Stimulated activated CD8-positive, alpha-beta memory T cell treated with anti-CD3 and anti-CD28 coated beads, Interleukin-12 subunit alpha, Interleukin-12 subunit beta, amount 100 ng/mL, for 4 hours (primary cell): ENCODE measurements around the gene LMBRD2.
"Not testable (repeated sequence)": the region's sequence is repeated elsewhere in the genome, so short reads cannot be mapped to it uniquely, and the experiment has no call there.

Source experiments
- DNase-seq: peaks from one replicate; pipeline ENCODE4 v3.0.0-alpha.2; 2020; ENCODE audit warnings: low read depth

Gene LMBRD2

DNA sequence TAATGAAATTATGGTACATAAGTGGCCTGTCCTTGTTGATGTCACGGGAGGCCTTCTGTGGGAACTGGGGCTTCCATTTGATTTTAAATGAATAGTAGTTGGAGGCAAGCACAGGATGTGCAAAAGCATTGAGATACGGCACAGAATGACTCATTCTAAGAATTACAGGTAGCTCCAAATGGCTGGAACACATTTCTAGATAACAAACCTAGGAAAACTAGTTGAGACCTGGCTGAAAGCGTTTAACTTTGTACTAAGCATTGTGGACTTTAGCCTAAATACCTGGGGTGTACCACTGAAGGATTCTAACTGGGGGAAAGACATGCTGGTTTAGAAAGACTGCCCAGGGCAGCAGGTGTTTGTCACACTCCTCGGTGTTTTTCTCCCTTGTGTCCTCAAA, 9.7 kb upstream of the LMBRD2 start:
- DNase-seq, result no peak

DNA sequence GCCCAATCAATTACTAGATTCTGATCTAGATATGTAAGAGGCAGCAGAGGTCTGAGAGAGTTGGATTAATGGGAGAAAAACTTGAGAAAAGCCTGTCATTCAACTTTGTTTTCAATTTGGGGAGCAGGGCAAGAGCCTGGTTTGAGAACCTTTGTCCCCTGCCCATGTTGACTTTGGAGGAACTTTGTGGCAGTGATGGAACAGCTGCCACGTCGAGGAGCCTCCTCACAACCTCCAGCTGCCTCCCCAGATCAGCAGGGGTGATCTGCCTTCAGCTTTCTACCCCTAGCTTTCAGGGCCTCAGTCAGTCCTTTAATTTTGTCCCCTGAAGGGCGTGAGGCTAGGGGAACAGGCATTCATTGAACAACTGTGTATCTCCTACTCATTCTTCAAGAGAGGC, 8.9 kb upstream of the LMBRD2 start:
- DNase-seq, result no peak

DNA sequence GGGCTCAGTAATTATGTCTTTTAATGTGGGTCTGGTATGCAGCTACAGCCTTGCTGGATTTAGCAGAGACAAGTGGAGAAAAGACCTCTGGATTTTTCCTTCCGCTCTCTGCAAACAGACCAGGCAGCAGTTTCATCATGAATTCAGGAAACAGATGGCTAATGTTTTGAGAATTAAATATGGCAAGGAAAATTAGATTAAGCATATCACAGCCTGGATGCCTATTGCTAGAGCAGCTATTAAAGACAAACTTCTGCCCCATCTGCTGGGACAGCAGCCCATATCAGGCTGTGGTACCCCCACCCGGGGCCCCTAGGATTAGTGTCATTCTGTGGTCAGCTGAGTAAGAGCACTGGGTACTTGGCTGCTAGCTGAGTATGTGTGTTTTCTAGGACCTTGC, 6.5 kb upstream of the LMBRD2 start:
- DNase-seq, result no peak

DNA sequence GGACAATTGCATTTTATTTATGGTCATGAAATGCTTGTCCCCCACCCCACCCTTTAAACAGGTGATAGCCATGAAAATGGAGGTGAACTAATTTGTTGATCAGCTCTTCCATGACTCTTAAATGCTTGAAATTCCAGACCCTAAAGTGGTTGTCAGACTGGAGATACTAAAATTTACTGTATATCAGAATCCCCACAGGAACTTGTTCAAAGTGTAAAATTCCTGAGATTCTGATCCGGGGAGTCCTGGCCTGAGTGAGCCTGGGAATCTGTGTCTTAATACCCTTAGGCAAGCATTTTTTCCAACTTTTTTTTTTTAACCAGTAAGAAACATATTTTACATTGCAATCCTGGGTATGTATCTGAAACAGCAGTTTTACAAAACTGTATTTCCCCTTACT, 4.9 kb upstream of the LMBRD2 start:
- DNase-seq, result no peak

DNA sequence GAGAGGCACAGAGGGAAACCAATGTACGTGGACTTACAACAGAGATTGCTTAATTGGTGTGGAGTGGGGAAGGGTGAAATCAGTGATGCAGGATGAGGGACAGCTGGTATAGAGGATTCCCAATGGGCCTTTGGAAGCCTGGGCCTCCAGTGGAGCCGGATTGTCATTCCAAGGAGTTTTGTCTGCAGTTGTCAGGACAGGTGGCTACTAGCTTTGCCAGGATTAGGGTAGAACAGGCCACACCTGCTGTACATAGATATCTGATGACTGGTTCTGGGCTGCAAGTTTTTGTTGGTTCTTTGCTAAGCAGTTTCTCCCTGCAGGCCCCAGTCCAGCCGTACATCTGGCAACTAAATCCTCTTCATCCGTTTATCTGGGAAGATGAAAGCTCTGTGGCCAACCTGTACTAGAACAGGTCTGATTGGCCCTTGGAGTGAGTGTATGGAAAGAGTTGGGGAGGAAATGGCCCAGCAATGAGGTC, 4.5 kb upstream of the LMBRD2 start:
- no peak for DNase-seq

DNA sequence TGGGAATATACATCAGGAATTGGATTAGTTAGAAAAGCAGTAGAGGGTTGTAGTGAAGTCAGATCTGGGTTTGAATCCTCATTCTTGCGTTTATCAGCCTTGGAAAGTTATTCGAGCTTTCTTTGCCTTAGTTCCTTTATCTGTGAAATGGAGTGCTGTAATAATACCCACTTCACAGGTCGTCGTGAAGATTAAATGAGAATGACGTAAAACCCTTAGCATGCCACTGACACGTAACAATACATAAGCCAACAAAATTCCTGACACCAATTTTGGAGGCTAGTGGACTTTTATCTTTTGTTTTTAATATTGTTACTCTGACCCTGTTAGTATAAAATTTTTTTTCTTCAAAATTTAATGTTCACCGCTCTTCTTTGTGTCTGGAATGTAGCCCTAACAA, 3.6 kb upstream of the LMBRD2 start:
- DNase-seq, result no peak

DNA sequence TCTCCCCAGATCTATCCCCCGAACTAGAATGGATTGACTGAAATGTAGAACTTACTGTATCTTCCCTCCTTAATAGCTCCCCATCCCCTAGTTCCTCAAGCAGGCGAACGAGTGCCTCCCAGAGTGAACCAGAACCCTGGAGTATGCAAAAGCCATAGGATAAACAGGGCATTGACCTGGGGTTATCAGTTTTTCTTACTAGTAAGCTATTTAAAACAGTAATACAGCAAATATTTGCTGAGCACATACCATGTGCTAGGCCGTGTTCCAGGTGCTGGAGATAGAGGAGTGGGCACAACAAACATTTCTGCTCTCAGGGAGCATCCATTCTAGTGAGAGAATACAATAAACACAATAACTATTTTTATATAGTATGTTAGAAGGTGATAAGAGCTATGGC, 2.0 kb upstream of the LMBRD2 start:
- DNase-seq, result no peak

DNA sequence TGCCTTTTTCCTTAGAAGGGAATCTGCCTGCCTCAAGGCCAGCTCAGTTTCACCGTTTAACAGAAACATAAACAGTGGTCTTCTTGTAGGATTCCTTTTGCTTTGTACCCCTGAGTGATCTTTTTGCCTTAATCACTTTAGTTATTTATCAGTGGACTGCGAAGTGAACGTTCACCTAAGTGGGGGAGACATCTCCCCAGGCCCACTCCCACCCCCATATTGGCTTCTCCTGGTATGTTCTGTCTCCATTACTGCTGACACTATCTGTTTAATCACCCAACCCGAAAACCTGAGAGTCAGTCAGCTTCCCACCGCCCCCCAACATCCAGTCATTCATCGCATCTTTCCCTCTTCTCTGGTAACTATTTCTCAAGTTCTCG, 1.6 kb upstream of the LMBRD2 start:
- DNase-seq, result no peak

DNA sequence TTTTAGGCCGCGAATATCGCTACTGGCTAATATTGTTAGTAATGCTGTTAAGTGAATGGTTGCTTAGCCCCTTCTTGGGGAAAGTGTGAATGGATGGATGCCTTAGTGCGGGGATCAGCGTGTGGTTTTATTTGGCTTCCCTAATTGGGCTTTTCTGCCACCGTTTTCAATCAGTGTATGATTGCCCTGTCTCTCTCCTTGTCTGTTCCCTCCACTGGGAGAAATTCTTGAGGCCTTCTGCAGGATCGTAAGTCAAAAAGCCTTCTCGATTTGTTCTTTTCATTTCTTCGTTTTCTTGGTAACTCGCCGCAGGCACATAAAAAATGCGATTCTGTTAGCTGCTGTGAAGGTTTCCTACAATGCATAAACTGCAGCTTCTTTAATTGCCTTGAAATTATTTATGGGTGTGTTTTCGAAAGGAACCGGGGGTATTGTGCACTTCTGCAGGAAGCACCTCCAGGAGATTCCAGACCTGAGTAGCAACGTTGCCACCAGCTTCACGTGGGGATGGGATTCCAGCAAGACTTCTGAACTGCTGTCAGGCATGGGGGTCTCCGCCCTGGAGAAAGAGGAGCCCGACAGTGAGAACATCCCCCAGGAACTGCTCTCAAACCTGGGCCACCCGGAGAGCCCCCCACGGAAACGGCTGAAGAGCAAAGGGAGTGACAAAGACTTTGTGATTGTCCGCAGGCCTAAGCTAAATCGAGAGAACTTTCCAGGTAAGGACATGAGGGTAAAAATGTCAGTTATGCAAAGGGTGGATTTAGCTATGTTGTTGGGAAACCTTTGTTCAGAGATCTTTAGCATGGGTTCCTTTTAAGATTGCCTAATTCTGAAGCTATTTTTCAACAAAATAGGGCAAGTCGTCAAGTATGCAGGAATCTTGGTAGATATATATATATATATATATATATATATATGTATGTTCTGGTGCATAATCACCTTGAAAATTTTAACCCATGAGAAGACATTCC, 924 bp upstream of the LMBRD2 start:
- no peak for DNase-seq

DNA sequence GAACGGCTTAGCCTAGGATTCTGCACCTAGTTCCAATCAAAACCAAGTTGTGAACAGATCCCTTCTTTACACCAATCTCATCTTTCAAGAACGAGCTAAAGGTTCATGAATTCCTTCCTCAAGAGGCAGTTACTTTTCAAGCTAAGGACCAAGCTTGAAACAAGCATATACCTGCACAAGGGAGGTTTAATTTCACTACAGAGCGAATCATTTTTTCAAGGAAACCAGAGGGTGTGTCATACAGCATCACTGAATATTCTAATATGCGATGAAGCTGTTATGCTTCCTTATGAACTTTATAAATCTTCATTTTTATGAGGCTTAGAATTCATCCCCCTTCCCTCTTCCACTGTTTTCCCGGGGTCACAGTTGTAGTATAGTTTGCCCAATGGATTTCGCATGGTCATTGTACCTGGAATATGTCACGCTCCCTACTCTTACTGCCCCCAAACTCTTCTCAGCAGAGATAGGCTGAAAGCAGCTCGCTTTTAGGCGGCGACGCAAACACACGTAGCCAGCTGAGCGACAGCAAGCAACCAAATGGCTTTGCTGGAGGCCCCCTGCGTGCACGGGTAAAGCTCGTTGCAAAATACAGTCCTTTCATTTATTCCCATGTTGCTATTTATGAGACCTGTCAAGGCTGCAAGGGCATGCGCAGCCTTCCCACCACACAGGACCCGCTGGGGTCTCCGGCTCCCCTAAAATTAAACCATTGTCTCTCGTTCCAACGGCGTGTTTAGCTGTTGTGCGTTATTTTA, 832 bp downstream of the LMBRD2 start:
- peak; percentile 3 for DNase-seq

DNA sequence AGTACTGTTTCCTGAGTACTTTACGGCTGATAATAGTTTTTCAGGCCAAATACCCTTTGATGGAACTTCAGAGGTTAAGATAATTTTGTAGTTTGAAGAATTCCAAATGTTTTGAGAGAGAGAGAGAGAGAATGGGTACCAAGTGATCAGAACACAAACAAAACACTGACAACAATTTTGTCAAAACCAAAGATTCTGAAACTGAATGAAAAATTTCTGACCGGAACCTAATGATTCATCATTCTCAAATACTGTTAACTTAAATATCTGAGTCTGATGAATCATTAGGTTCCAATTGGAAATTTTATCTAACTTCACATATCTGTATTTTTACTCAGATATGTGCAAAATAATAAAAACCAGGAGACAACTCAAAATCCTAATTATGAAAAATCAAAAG, 4.0 kb downstream of the LMBRD2 start:
- DNase-seq, result no peak

DNA sequence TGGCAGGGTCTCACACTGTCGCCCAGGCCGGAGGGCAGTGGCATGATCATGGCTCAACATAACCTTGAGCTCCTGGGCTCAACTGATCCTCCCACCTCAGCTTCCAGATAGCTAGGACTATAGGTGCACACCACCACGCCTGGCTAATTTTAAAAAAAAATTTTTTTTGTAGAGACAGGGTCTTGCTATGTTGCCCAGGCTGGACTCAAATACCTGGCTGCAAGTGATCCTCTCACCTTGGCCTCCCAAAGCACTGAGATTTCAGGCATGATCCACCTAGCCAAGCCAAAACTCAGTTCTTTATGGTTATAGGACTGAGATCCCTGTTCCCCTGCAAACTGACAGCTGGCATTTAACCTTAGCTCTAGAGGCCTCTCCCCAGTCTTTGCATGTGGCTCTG, 5.3 kb downstream of the LMBRD2 start:
- no peak for DNase-seq

DNA sequence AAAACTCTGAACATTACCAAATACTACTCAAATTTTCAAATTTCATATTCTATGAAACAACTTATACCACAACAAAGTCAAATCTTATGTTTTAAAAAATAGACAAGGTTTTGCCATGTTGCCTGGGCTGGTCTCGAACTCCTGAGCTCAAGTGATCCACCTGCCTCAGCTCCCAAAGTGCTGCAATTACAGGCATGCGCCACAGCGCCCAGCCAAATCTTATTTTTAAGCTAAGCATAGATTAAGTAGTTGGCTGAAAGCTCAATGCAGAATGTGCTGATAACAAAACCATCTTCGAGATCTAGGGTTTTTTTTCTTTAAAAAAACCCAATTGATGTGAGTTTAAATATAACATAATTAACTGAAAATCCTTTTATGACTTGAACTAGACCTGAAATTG, 6.4 kb downstream of the LMBRD2 start:
- DNase-seq, result no peak

DNA sequence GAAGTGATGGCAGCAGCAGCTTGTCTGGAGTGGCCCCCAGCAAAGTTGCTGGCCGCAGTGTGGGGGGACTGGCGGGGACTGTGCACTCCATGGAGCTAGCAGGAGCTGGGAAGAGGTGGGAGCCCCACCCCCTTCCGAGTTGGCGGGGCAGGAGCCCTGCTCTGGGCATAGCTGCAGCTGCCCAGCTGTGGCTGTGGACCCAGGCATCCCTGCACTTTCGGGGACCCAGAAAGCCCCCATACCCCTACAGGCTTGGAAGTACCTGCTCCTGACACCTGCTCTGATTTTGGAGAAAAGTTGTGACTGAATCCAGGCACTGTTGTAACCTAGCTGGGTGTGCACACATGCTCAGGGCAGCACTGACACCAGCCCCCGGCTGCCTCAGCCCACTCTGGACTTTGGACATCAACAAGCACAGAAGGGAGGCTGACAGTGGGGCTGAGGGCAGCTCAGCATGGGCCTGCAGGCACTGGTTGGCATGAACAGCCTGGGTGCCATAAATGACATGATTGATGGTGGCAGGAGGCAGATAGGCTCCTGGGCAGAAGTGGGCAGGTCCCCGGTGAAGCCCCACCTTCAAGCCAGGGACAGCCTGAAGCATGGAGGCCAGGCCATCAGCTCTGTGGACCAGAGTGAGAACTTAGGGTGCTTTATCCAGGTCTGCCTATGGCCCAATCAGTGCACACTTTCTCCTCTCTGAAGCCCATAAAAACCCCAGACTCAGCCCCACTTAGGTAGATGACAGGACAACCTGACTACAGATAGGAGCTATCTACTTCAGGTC, 12.6 kb downstream of the LMBRD2 start:
- no peak for DNase-seq

DNA sequence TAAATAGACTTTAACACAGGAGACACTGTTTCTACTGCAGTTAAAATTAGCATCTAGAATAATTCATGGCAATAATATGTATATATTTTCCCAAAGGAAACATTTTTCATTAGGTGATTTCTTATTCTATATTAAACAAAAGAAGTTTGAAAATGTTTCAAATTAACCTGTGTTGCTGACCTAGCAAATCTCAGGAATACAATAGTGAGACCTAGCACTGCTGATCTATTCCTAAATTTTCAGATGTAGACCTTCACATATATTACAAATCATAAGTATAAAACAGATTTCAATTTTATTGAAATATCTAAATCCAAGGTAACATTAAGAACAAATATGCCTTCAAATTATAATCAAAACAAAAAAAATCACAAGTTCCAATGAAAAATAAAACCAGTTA, 15.1 kb downstream of the LMBRD2 start:
- DNase-seq, result no peak

DNA sequence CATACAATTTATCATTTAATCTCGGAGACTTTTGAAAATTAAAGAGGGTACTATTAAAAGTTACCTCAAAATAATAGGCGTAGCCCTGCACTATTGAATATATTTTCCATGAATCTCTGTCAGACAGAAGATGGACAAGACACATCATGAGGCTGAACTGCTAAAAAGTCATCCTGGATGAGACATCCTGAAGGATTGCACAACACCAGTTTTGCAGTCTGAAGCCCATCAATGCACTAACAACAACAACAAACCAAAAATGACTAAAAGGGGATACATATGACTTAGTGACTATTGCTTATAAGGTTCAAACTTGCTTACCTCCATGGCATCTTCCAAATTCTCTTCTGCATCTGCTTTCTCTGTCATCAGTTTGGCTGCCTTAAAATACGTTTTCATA, 15.7 kb downstream of the LMBRD2 start:
- no peak for DNase-seq

DNA sequence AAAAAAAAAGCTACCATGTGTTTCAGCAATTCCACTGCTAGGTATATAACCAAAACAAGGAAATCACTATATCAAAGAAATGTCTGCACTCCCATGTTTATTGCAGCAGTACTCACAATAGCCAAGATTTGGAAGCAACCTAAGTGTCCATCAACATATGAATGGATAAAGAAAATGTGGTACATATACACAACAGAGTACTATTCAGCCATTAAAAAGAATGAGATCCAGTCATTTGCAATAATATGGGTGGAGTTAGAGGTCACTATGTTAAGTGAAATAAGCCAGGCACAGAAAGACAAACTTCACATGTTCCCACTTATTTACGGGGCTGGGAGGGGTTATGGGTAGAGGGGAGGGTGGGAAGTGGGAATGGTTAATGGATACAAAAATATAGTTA, 18.7 kb downstream of the LMBRD2 start:
- not testable (repeated sequence) for DNase-seq

DNA sequence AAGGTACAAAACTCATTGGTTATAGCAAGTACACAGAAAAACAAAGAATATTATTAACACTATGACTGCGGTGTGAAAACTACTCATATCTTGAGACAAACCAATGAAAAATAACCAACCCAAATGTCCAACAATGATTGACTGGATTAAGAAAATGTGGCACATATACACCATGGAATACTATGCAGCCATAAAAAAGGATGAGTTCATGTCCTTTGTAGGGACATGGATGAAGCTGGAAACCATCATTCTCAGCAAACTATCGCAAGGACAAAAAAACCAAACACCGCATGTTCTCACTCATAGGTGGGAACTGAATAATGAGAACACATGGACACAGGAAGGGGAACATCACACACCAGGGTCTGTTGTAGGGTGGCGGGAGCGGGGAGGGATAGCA, 22.0 kb downstream of the LMBRD2 start:
- DNase-seq, result not testable (repeated sequence)

DNA sequence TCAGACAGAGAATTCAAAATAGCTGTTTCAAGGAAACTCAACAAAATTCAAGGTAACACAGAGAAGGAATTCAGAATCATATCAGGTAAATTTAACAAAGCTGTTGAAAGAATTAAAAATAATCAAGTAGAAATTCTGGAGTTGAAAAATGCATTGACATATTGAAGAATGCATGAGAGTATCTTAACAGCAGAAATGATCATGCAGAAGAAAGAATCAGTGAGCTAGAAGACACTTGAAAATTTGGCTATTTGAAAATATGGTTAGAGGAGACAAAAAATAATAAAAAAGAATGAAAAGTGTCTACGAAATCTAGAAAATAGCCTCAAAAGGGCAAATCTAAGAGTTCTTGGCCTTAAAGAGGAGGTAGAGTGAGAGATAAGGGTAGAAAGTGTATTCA, 22.9 kb downstream of the LMBRD2 start:
- no peak for DNase-seq

DNA sequence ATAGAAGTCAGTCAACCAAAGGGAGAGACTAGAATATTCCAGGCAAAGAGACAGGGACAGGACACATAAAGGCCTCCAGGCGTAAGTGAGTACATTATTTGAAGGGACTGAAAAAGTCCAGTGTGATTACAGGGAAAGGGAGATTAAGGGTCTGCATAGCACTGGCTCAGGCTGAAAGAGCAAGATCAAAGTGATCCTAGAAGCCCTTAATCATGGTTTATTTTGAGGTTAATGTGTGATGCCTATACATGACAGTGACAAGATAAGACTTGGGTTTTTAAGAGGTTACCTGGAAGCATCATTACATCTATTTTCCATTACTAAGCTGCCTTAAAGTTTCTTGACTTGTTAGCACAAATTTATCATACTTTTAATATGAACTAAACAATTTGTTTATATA, 25.8 kb downstream of the LMBRD2 start:
- no peak for DNase-seq

DNA sequence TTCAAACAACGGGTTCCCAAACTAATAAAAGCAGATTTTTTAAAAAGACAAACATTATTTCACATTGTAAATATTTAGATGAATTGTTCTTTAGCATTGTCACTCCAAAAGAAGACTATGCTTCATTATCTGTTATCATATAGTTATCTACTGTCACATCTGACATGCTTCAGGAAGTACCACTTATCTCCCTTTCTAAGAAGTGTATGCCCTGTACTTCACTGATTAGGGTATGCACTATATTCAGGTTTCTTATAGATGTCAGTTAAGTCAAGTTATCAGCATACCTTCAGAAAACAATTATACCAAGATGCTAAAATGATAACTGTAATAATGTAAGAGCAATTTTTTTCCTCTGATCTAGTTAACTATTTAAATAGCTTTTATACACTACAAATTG, 40.4 kb downstream of the LMBRD2 start:
- no peak for DNase-seq

DNA sequence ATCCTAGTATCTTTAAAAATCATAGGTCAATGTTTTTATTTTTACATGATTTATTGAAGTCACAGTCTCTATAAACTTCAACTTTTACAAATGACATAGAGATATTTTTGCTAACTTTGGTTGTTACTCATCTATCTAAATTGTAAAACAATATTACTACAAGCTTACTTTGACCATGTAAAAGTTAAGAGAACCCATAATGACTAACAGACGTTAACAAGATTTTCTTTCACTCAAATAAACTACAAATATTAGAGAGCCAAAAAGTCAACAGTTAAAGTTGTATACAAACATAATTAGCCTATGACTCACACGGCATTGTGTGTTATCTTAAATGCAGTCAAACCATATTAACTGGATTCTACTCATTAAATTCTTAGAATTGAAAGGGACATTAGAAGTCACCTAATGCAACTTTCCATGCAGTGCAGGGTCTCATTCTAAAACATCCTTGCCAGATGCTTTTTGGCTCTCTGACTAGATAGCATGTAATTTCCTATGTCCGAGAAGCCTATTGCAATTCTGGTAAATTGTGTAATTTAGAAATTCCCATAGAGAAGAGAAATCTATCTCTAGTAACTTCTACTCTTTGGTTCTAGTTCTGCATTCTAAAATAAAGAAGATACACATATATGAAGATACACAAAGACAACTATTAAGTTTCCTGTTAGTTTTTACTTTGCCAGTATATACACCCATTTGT, 42.8 kb downstream of the LMBRD2 start:
- DNase-seq, result no peak
